Esophagus squamous epithelium (tissue), 5 donors: ENCODE data around the gene NAV2. TPM values are rescaled to one million over a fixed set of nuclear protein-coding genes. Genes with fewer than 3 reads are reported as not detected.

ENCODE experiments used
- DNase-seq: peaks from one replicate; lab custom pipeline; 2025; lab: John Stamatoyannopoulos, UW
- H3K27ac ChIP-seq, 4 donors: fragments of 200-600 bp; sonication (generic); one replicate each; pipeline ENCODE4 v1.5.1; 2016 to 2019; ENCODE audit warnings: mild to moderate bottlenecking in 1 of 4
- H3K27me3 ChIP-seq, 4 donors: fragments of 200-600 bp; sonication (generic); 1 replicate in 3 of 4; 2 replicates in 1 of 4; pipeline versions ENCODE4 v1.5.1 to v1.6.0; 2017 to 2021; ENCODE audit warnings: antibody characterized with exemption in 1 of 4
- H3K36me3 ChIP-seq, 3 donors: fragments of 200-600 bp; sonication (generic); one replicate each; pipeline ENCODE4 v1.5.1; 2016 to 2019
- H3K4me1 ChIP-seq, 3 donors: fragments of 200-600 bp; sonication (generic); one replicate each; pipeline ENCODE4 v1.5.1; 2017 to 2019
- H3K4me3 ChIP-seq, 4 donors: fragments of 200-600 bp; sonication (generic); 1 replicate in 3 of 4; 2 replicates in 1 of 4; pipeline ENCODE4 v1.5.1; 2016 to 2019; ENCODE audit warnings: mild to moderate bottlenecking in 2 of 4, moderate library complexity in 1 of 4
- H3K9me3 ChIP-seq, 3 donors: fragments of 200-600 bp; sonication (generic); one replicate each; pipeline ENCODE4 v1.5.1; 2016 to 2019
- CTCF ChIP-seq, 6 experiments: fragments of 450-650 bp in 4 of 6; fragments of 200-600 bp in 2 of 6; sonication (generic) in 2 of 6; IDR thresholded peaks; one replicate each; pipeline ENCODE4 v1.5.1; 2016 to 2019; ENCODE audit warnings: antibody characterized with exemption in 6 of 6, mild to moderate bottlenecking in 4 of 6, moderate library complexity in 4 of 6
- POLR2A ChIP-seq, 4 donors: fragments of 450-650 bp; IDR thresholded peaks; one replicate each; pipeline ENCODE4 v1.6.1; 2017; ENCODE audit warnings: antibody characterized with exemption in 4 of 4, mild to moderate bottlenecking in 4 of 4, moderate library complexity in 3 of 4
- WGBS, 2 donors: methylation state at CpG; one replicate each; pipeline ENCODE4 v1.1.5; 2018; 5-methylcytosine and 5-hydroxymethylcytosine counted together
- intact Hi-C: fragments of 100-400 bp; cut with DNase I; formaldehyde crosslinking; loops from one replicate; pipeline ENCODE4 v1.15.0; 2022
- total RNA-seq, 4 donors: library from RNA; depleted of rRNA; stranded (reverse); fragments of >200 nt; gene quantifications; one replicate each; pipeline ENCODE4 v1.1.0, GENCODE V29; 2016
- donor health status: DM: yes; HTN: yes; CAD: no.

The NAV2 gene
- total RNA-seq, 4 donors from 2014 or later = 4.9 to 19.1 (median 14.6) TPM

- intact Hi-C loops = no loop called here
- 31 to 42% methylated on average over 4 of the region's 4 CpGs for WGBS, 2 donors
- peaks cover 0 to 76% (median 12%) of the 10 kb centered on the region in 3 donors for H3K36me3 ChIP-seq
Measured at GRCh38 chr11:20047006-20047768, 334.6 kb downstream of the NAV2 start.

GRCh38 chr11:20047769-20048154 is 335.1 kb downstream of the NAV2 start:
- WGBS, 2 donors = 35 to 68% methylated on average over 2 of the region's 2 CpGs

More at GRCh38 chr11:20047006-20047768, 334.6 kb downstream of the NAV2 start:
- no peak for DNase-seq
- Histone ChIP-seq H3K9me3 (no peaks in the 10 kb centered on the region), H3K4me3 (no peak overlapping the region), H3K27me3 (no peaks in the 10 kb centered on the region), H3K4me1 (peaks cover 6 to 50% (median 18%) of the 10 kb centered on the region in 3 donors), H3K27ac (peak overlapping the region in 1 of 4 donors; percentile 20)
- no peak for TF ChIP-seq POLR2A (IDR thresholded peaks at IDR 0.05)

GRCh38 chr11:20048246-20048645 is 335.6 kb downstream of the NAV2 start:
- no peak overlapping the region for H3K4me3 ChIP-seq
- peak overlapping the region in 2 of 4 donors; percentile 1 to 43 for H3K27ac ChIP-seq

More at GRCh38 chr11:20047769-20048154, 335.1 kb downstream of the NAV2 start:
- Histone ChIP-seq H3K4me1 (peaks cover 6 to 50% (median 18%) of the 10 kb centered on the region in 3 donors), H3K27me3 (no peaks in the 10 kb centered on the region), H3K27ac (no peak overlapping the region), H3K36me3 (peaks cover 0 to 77% (median 12%) of the 10 kb centered on the region in 3 donors), H3K4me3 (no peak overlapping the region), H3K9me3 (no peaks in the 10 kb centered on the region)
- DNase-seq = no peak
- intact Hi-C loops = no loop called here
- TF ChIP-seq CTCF (IDR thresholded peaks at IDR 0.05) = no peak
- no peak for TF ChIP-seq POLR2A (IDR thresholded peaks at IDR 0.05)

GRCh38 chr11:20048707-20049106 is 336.1 kb downstream of the NAV2 start:
- H3K27ac ChIP-seq = peak overlapping the region in 2 of 4 donors; percentile 1 to 43
- peaks cover 6 to 56% (median 18%) of the 10 kb centered on the region in 3 donors for H3K4me1 ChIP-seq
- H3K27me3 ChIP-seq = no peaks in the 10 kb centered on the region
- no peaks in the 10 kb centered on the region for H3K9me3 ChIP-seq
- TF ChIP-seq POLR2A (IDR thresholded peaks at IDR 0.05) = no peak
- no peak for TF ChIP-seq CTCF (IDR thresholded peaks at IDR 0.05)
- peaks cover 0 to 73% (median 12%) of the 10 kb centered on the region in 3 donors for H3K36me3 ChIP-seq
- intact Hi-C loops = no loop called here
- H3K4me3 ChIP-seq = no peak overlapping the region
- no peak for DNase-seq
- 92 to 95% methylated on average over 6 of the region's 9 CpGs for WGBS, 2 donors

More at GRCh38 chr11:20048246-20048645, 335.6 kb downstream of the NAV2 start:
- no peak for TF ChIP-seq CTCF (IDR thresholded peaks at IDR 0.05)
- no peak for TF ChIP-seq POLR2A (IDR thresholded peaks at IDR 0.05)
- DNase-seq = no peak
- H3K36me3 ChIP-seq = peaks cover 0 to 73% (median 12%) of the 10 kb centered on the region in 3 donors
- 50 to 60% methylated on average over 2 of the region's 3 CpGs for whole genome bisulfite sequencing, 2 donors
- H3K27me3 ChIP-seq = no peaks in the 10 kb centered on the region
- H3K9me3 ChIP-seq = no peaks in the 10 kb centered on the region
- peaks cover 6 to 52% (median 18%) of the 10 kb centered on the region in 3 donors for H3K4me1 ChIP-seq
- intact Hi-C loops = no loop called here

GRCh38 chr11:20049231-20049630 is 336.6 kb downstream of the NAV2 start:
- Histone ChIP-seq H3K9me3 (no peaks in the 10 kb centered on the region), H3K4me1 (peaks cover 6 to 62% (median 18%) of the 10 kb centered on the region in 3 donors), H3K4me3 (no peak overlapping the region), H3K27ac (peak overlapping the region in 2 of 4 donors; percentile 1 to 43), H3K27me3 (no peaks in the 10 kb centered on the region), H3K36me3 (peaks cover 0 to 73% (median 12%) of the 10 kb centered on the region in 3 donors)
- WGBS, 2 donors = 39 to 51% methylated on average over 2 of the region's 2 CpGs
- no peak for TF ChIP-seq POLR2A (IDR thresholded peaks at IDR 0.05)
- TF ChIP-seq CTCF (IDR thresholded peaks at IDR 0.05) = no peak
- DNase-seq = no peak
- intact Hi-C loops = no loop called here
